Fibroblast of villous mesenchyme (primary cell): Measurements from ENCODE around the gene FANCM. TPM values are rescaled to one million over a fixed set of nuclear protein-coding genes. Genes with fewer than 3 reads are reported as not detected.
"Not testable (repeated sequence)": the region's sequence is repeated elsewhere in the genome, so short reads cannot be mapped to it uniquely, and the experiment has no call there.

Source experiments
- DNase-seq: peaks from one replicate; pipeline ENCODE4 v3.0.0-alpha.2; 2010; ENCODE audit warnings: low read depth
- H3K4me3 ChIP-seq: 2 replicates; pipeline ENCODE4 v1.5.1; 2011; ENCODE audit warnings: low read depth, mild to moderate bottlenecking, low read length
- CTCF ChIP-seq: IDR thresholded peaks from 2 replicates; pipeline ENCODE4 v1.5.1; 2012; ENCODE audit warnings: low read depth, mild to moderate bottlenecking, low read length; ENCODE audit not compliant: insufficient read depth
- total RNA-seq: library from RNA; depleted of rRNA; stranded (reverse); fragments of >200 nt; gene quantifications from 2 replicates; pipeline ENCODE4 v1.2.3, GENCODE V29; 2012

FANCM gene
- total RNA-seq, 1 donor, result 10.8 TPM

GRCh38 chr14:45136399-45136798 lies 669 bp downstream of the FANCM start:
- TF ChIP-seq CTCF, result no peak
- no peak for DNase-seq
- peak overlapping the region; percentile 93 for H3K4me3 ChIP-seq

- H3K4me3 ChIP-seq, result no peak overlapping the region
- DNase-seq, result no peak
- no peak for TF ChIP-seq CTCF
Observed at GRCh38 chr14:45140661-45141187, 5.0 kb downstream of the FANCM start.

- not testable (repeated sequence) for DNase-seq, H3K4me3 ChIP-seq
Observed at GRCh38 chr14:45142083-45142482, 6.4 kb downstream of the FANCM start.

- no peak for TF ChIP-seq CTCF
- H3K4me3 ChIP-seq, result no peak overlapping the region
- DNase-seq, result no peak
Observed at GRCh38 chr14:45144658-45145057, 8.9 kb downstream of the FANCM start.

- H3K4me3 ChIP-seq, result no peak overlapping the region
- no peak for TF ChIP-seq CTCF
- DNase-seq, result no peak
Observed at GRCh38 chr14:45145214-45145613, 9.5 kb downstream of the FANCM start.

GRCh38 chr14:45149602-45150001 lies 13.9 kb downstream of the FANCM start:
- no peak overlapping the region for H3K4me3 ChIP-seq
- DNase-seq, result no peak
- TF ChIP-seq CTCF, result no peak

GRCh38 chr14:45150386-45150890 lies 14.7 kb downstream of the FANCM start:
- no peak overlapping the region for H3K4me3 ChIP-seq

More at GRCh38 chr14:45150386-45150890, 14.7 kb downstream of the FANCM start:
- no peak for DNase-seq
- no peak for TF ChIP-seq CTCF
